Activated CD8-positive, alpha-beta T cell treated with anti-CD3 and anti-CD28 coated beads for 36 hours (primary cell): ENCODE measurements around the gene PTGER3. TPM values are rescaled to one million over a fixed set of nuclear protein-coding genes. Genes with fewer than 3 reads are reported as not detected.

Source experiments
- ATAC-seq: fragments of 200-7000 bp; cut with Tn5 transposase; one replicate; pipeline ENCODE4 v1.10.0; 2021; ENCODE audit warnings: mild to moderate bottlenecking, moderate library complexity
- CTCF ChIA-PET: fragments of 350-600 bp; sonication (Branson Sonifier 250); formaldehyde crosslinking; loops from one replicate; lab custom pipeline; 2021; ENCODE audit warnings: antibody characterized with exemption; lab: Charles Lee
- POLR2A ChIA-PET: fragments of 350-600 bp; sonication (Branson Sonifier 250); formaldehyde crosslinking; loops from one replicate; lab custom pipeline; 2021; ENCODE audit warnings: antibody characterized with exemption; lab: Charles Lee
- DNase-seq: peaks from one replicate; pipeline ENCODE4 v3.0.0-alpha.2; 2020
- H3K27ac Mint-ChIP-seq: one replicate; pipeline ENCODE4 v1.8.0; 2021; ENCODE audit warnings: mild to moderate bottlenecking, mixed read lengths
- H3K27me3 Mint-ChIP-seq: one replicate; pipeline ENCODE4 v1.8.0; 2021; ENCODE audit warnings: mixed read lengths
- H3K36me3 Mint-ChIP-seq: one replicate; pipeline ENCODE4 v1.8.0; 2021; ENCODE audit warnings: low read depth, mixed read lengths
- H3K4me1 Mint-ChIP-seq: one replicate; pipeline ENCODE4 v1.8.0; 2021; ENCODE audit warnings: low read depth, mixed read lengths
- H3K4me3 Mint-ChIP-seq: one replicate; pipeline ENCODE4 v1.8.0; 2021; ENCODE audit warnings: mild to moderate bottlenecking, moderate library complexity, mixed read lengths
- H3K9me3 Mint-ChIP-seq: one replicate; pipeline ENCODE4 v1.8.0; 2021; ENCODE audit warnings: mixed read lengths
- intact Hi-C: fragments of 100-400 bp; cut with micrococcal nuclease; formaldehyde crosslinking; loops from one replicate; pipeline ENCODE4 v1.10.0; 2022
- total RNA-seq, 2 experiments: library from RNA; stranded (reverse); gene quantifications; one replicate each; pipeline ENCODE4 v1.2.3, GENCODE V29; 2021
- TF ChIP-seq, protein P1 (sequence below): fragments of 200-600 bp; IDR thresholded peaks from one replicate; pipeline ENCODE4 v1.8.0; 2022; ENCODE audit warnings: antibody characterized with exemption, mild to moderate bottlenecking

Gene PTGER3
- total RNA-seq, 2 experiments from 2014 or later: not detected

DNA sequence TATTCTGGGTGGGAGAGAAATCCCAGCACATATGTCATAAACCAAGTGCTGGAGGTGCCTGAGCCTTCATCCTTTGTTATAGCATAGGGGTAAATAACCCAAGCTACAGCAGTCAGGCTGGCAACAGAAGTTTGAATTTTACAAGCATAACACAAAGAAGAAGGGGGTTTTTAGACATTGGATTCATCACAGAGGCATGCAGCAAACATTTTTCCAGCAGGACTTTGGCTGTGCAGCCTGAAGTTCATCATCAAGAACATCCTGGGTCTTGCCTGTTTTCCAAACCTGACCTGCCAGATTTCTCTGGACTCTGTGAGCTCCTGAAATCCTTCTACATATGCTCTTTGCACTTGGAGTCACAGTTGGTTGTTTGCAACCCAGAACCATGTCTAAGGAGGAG is 16.2 kb downstream of the PTGER3 start:
- intact Hi-C loops: no loop called here
- ChIA-PET CTCF (no interaction called here), POLR2A (no interaction called here)
- Mint-ChIP-seq H3K9me3 (no peaks in the 10 kb centered on the region), H3K27ac (no peak overlapping the region), H3K4me3 (no peak overlapping the region), H3K36me3 (no peaks in the 10 kb centered on the region), H3K4me1 (no peaks in the 10 kb centered on the region), H3K27me3 (peaks cover 14% of the 10 kb centered on the region)
- ATAC-seq (no peak), DNase-seq (no peak)
- TF ChIP-seq, protein P1, sequence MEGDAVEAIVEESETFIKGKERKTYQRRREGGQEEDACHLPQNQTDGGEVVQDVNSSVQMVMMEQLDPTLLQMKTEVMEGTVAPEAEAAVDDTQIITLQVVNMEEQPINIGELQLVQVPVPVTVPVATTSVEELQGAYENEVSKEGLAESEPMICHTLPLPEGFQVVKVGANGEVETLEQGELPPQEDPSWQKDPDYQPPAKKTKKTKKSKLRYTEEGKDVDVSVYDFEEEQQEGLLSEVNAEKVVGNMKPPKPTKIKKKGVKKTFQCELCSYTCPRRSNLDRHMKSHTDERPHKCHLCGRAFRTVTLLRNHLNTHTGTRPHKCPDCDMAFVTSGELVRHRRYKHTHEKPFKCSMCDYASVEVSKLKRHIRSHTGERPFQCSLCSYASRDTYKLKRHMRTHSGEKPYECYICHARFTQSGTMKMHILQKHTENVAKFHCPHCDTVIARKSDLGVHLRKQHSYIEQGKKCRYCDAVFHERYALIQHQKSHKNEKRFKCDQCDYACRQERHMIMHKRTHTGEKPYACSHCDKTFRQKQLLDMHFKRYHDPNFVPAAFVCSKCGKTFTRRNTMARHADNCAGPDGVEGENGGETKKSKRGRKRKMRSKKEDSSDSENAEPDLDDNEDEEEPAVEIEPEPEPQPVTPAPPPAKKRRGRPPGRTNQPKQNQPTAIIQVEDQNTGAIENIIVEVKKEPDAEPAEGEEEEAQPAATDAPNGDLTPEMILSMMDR: no peak

DNA sequence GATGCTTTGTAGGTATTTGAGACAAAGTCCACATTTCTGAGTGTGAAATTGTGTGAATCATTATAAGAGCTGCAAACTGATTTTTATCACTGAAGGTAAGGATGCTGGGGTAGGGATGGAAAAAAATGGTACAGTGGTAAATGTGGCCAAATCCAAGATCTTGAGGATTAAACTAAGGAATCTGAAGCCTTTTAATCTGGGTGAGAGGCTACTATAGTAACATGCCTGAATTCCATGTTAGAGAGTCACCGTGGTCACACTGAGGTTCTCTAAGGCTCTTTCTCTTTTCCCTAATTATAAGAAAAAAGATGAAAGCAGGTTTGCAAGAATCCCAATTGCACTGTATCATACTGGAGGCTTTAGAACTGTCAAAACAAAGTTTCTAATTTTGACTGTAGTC is 17.6 kb downstream of the PTGER3 start:
- ATAC-seq (no peak), DNase-seq (no peak)
- H3K27me3 Mint-ChIP-seq: peaks cover 6% of the 10 kb centered on the region
- intact Hi-C loops: no loop called here
- POLR2A ChIA-PET: no interaction called here
- no peaks in the 10 kb centered on the region for H3K4me1 Mint-ChIP-seq
- no peak overlapping the region for H3K4me3 Mint-ChIP-seq
- CTCF ChIA-PET: interaction anchor here (0.7 kb wide), 1 partner anchor 1292 kb away, joined by 4 read pairs; no protein-coding TSS in a partner anchor
- no peak overlapping the region for H3K27ac Mint-ChIP-seq
- TF ChIP-seq, protein P1: no peak
- no peaks in the 10 kb centered on the region for H3K9me3 Mint-ChIP-seq
- H3K36me3 Mint-ChIP-seq: no peaks in the 10 kb centered on the region

DNA sequence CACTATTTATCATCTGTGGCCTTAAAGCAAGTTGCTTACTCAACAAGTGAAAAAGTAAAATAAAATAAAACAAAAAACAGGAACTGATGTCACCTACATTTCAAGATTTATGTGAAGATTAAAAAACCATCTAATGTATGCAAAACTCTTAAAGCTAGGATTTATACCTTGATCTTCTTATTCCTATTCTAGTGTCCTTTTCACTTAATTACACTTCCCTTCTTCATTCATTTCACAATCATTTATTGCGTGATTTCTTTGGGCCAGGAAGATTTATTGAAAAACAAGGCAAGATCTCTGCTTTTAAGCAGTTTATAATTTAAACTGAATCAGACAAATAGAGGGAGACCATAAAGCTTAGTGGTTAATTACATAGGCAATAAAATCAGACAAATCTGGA is 18.6 kb downstream of the PTGER3 start:
- DNase-seq (no peak), ATAC-seq (no peak)
- intact Hi-C loops: no loop called here
- no peaks in the 10 kb centered on the region for H3K36me3 Mint-ChIP-seq
- no peaks in the 10 kb centered on the region for H3K4me1 Mint-ChIP-seq
- ChIA-PET POLR2A (no interaction called here), CTCF (no interaction called here)
- no peak overlapping the region for H3K4me3 Mint-ChIP-seq
- no peaks in the 10 kb centered on the region for H3K9me3 Mint-ChIP-seq
- TF ChIP-seq, protein P1: no peak
- H3K27me3 Mint-ChIP-seq: peaks cover 6% of the 10 kb centered on the region
- H3K27ac Mint-ChIP-seq: no peak overlapping the region

DNA sequence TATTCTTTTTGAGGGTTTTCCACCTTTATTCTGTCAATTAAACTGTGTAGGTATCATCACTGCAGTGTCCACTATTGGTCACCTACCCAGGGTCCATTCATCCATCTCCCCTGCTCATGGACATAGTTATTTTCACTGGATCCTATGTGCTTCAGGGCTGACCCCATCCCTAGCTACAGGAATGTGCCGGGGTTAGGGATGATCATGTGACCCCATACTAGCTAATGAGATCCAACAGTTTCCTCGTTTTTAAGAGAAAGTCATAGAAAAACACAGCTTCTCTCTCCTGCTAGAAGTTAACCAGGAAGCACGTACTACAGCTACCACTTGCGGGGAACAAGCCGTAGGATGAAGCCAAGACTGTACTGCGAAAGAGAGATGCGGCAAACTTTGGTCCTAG is 19.6 kb downstream of the PTGER3 start:
- ATAC-seq: no peak
- Mint-ChIP-seq H3K4me1 (no peaks in the 10 kb centered on the region), H3K4me3 (no peak overlapping the region), H3K27me3 (peaks cover 4% of the 10 kb centered on the region), H3K9me3 (no peaks in the 10 kb centered on the region), H3K36me3 (no peaks in the 10 kb centered on the region), H3K27ac (no peak overlapping the region)
- TF ChIP-seq, protein P1: no peak
- DNase-seq: no peak
- CTCF ChIA-PET: no interaction called here
- intact Hi-C loops: no loop called here
- POLR2A ChIA-PET: no interaction called here

DNA sequence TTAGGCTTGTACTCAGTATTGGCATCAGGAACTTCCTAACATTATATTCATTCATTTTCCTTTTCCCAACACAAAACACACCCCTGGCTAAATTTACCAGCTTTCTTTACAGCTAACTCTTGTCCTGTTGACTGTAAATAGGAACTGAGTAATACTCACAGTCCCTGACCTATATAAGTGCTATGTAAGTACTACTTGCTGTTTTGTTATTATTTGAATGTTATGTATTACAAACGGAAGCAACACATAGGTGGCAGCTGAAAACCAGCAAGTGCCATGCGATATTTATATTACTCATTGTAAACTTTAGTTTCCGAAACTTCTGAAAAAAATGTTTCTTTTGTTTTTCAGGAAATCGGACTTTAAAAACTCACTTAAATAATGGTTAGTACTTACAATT is 21.5 kb downstream of the PTGER3 start:
- CTCF ChIA-PET: no interaction called here
- DNase-seq (no peak), ATAC-seq (no peak)
- Mint-ChIP-seq H3K36me3 (no peaks in the 10 kb centered on the region), H3K4me1 (no peaks in the 10 kb centered on the region), H3K9me3 (no peaks in the 10 kb centered on the region), H3K27me3 (peaks cover 4% of the 10 kb centered on the region), H3K27ac (no peak overlapping the region), H3K4me3 (no peak overlapping the region)
- TF ChIP-seq, protein P1: no peak
- intact Hi-C loops: no loop called here
- POLR2A ChIA-PET: no interaction called here
